ENCODE results near the gene C14orf180.

GRCh38 chr14:104638190-104638589 lies 58.6 kb downstream of the C14orf180 start:
- no peak for TF ChIP-seq CTCF (IDR thresholded peaks at IDR 0.05; ENCODE audit: low read depth, low read length)
- no peak for TF ChIP-seq EZH2phosphoT487 (IDR thresholded peaks at IDR 0.05; ENCODE audit: low read depth)

All from OCI-LY3 (cell line).